ENCODE data around the gene FREM1. TPM values are rescaled to one million over a fixed set of nuclear protein-coding genes. Genes with fewer than 3 reads are reported as not detected.

FREM1 gene
- polyA plus RNA-seq, 1 donor from 2014 or later, result 2.3 TPM

DNA sequence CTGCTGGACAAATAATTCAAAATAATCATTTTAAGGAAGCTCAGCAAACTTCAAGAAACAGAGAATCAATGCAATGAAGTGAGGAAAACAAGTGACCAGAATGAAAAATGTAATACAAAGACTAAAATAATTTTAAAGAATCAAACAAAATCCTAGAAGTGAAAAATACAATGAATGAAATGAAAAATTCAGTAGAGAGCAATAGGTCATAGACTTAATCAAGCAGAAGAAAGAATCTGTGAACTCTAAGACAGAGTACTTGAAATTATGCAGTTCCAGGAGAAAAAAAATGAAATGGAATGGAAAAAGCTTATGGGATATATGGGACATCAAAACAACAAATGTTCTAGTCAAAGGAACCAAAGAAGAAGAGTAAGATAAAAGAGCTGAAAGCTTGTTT lies 205.1 kb downstream of the FREM1 start:
- no peak overlapping the region for H3K27ac ChIP-seq (ENCODE audit: low read length)
- H3K9me2 ChIP-seq (ENCODE audit: insufficient read depth, low read length), result no peaks in the 10 kb centered on the region
- H2AFZ ChIP-seq (ENCODE audit: low read depth, low read length), result no peak overlapping the region
- H3F3A ChIP-seq (ENCODE audit: insufficient read depth, low read length, poor library complexity, severe bottlenecking), result no peaks in the 10 kb centered on the region
- H3K27me3 ChIP-seq (ENCODE audit: insufficient read depth, low read depth, low read length), result no peaks in the 10 kb centered on the region
- H3K4me2 ChIP-seq (ENCODE audit: low read length), result no peak overlapping the region
- TF ChIP-seq, protein P1, sequence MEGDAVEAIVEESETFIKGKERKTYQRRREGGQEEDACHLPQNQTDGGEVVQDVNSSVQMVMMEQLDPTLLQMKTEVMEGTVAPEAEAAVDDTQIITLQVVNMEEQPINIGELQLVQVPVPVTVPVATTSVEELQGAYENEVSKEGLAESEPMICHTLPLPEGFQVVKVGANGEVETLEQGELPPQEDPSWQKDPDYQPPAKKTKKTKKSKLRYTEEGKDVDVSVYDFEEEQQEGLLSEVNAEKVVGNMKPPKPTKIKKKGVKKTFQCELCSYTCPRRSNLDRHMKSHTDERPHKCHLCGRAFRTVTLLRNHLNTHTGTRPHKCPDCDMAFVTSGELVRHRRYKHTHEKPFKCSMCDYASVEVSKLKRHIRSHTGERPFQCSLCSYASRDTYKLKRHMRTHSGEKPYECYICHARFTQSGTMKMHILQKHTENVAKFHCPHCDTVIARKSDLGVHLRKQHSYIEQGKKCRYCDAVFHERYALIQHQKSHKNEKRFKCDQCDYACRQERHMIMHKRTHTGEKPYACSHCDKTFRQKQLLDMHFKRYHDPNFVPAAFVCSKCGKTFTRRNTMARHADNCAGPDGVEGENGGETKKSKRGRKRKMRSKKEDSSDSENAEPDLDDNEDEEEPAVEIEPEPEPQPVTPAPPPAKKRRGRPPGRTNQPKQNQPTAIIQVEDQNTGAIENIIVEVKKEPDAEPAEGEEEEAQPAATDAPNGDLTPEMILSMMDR (IDR thresholded peaks at IDR 0.05; ENCODE audit: poor library complexity, severe bottlenecking), result no peak
- TF ChIP-seq EP300 (conservative IDR thresholded peaks at IDR 0.05; ENCODE audit: poor library complexity, severe bottlenecking) (no peak), TAF1 (IDR thresholded peaks at IDR 0.05; ENCODE audit: low read depth) (no peak), SMC3 (conservative IDR thresholded peaks at IDR 0.05; ENCODE audit: poor library complexity) (no peak), EZH2 (IDR thresholded peaks at IDR 0.05; ENCODE audit: borderline replicate concordance, insufficient read depth, low read length, poor library complexity, severe bottlenecking) (no peak), RAD21 (conservative IDR thresholded peaks at IDR 0.05) (no peak), POLR2AphosphoS5 (IDR thresholded peaks at IDR 0.05) (no peak), MXI1 (conservative IDR thresholded peaks at IDR 0.05; ENCODE audit: poor library complexity, severe bottlenecking) (no peak), REST (IDR thresholded peaks at IDR 0.05; ENCODE audit: borderline replicate concordance) (no peak)
- H3K9me3 ChIP-seq (ENCODE audit: low read length), result peaks cover 8% of the 10 kb centered on the region
- no peaks in the 10 kb centered on the region for H3K79me2 ChIP-seq (replicated peaks; ENCODE audit: insufficient read depth, low read length)
- H3K9ac ChIP-seq (ENCODE audit: low read length), result no peak overlapping the region
- H3K36me3 ChIP-seq (ENCODE audit: insufficient read depth, low read length), result no peaks in the 10 kb centered on the region
- no peak overlapping the region for H3K4me3 ChIP-seq (ENCODE audit: low read length)
- no peaks in the 10 kb centered on the region for H4K20me1 ChIP-seq (ENCODE audit: insufficient read depth)

GRCh38 chr9:14704281-14704680 lies 205.9 kb downstream of the FREM1 start:
- Histone ChIP-seq H2AFZ (ENCODE audit: low read depth, low read length) (no peak overlapping the region), H3K9me2 (ENCODE audit: insufficient read depth, low read length) (no peaks in the 10 kb centered on the region), H3K4me2 (ENCODE audit: low read length) (no peak overlapping the region), H3K36me3 (ENCODE audit: insufficient read depth, low read length) (no peaks in the 10 kb centered on the region), H3K27ac (ENCODE audit: low read length) (no peak overlapping the region), H4K20me1 (ENCODE audit: insufficient read depth) (no peaks in the 10 kb centered on the region), H3K27me3 (ENCODE audit: insufficient read depth, low read depth, low read length) (no peaks in the 10 kb centered on the region), H3K9me3 (ENCODE audit: low read length) (peaks cover 8% of the 10 kb centered on the region), H3K79me2 (replicated peaks; ENCODE audit: insufficient read depth, low read length) (no peaks in the 10 kb centered on the region), H3K4me3 (ENCODE audit: low read length) (no peak overlapping the region), H3F3A (ENCODE audit: insufficient read depth, low read length, poor library complexity, severe bottlenecking) (no peaks in the 10 kb centered on the region), H3K9ac (ENCODE audit: low read length) (no peak overlapping the region)
- no peak for TF ChIP-seq EP300 (conservative IDR thresholded peaks at IDR 0.05; ENCODE audit: poor library complexity, severe bottlenecking)
- no peak for TF ChIP-seq EZH2 (IDR thresholded peaks at IDR 0.05; ENCODE audit: borderline replicate concordance, insufficient read depth, low read length, poor library complexity, severe bottlenecking)
- no peak for TF ChIP-seq REST (IDR thresholded peaks at IDR 0.05; ENCODE audit: borderline replicate concordance)
- no peak for TF ChIP-seq SMC3 (conservative IDR thresholded peaks at IDR 0.05; ENCODE audit: poor library complexity)
- TF ChIP-seq TAF1 (IDR thresholded peaks at IDR 0.05; ENCODE audit: low read depth), result no peak
- TF ChIP-seq, protein P1 (IDR thresholded peaks at IDR 0.05; ENCODE audit: poor library complexity, severe bottlenecking), result no peak
- no peak for TF ChIP-seq RAD21 (conservative IDR thresholded peaks at IDR 0.05)
- no peak for TF ChIP-seq MXI1 (conservative IDR thresholded peaks at IDR 0.05; ENCODE audit: poor library complexity, severe bottlenecking)
- TF ChIP-seq POLR2AphosphoS5 (IDR thresholded peaks at IDR 0.05), result no peak

All from neural cell (in vitro differentiated cells).